ENCODE measurements around the gene PRR36.

- no peak for TF ChIP-seq CTCF (IDR thresholded peaks at IDR 0.05)
- no peak for TF ChIP-seq POLR2A (IDR thresholded peaks at IDR 0.05)
- TF ChIP-seq POLR2AphosphoS5 (IDR thresholded peaks at IDR 0.05): no peak
Observed at GRCh38 chr19:7863157-7863970, 10.8 kb downstream of the PRR36 start.
